Upper lobe of left lung (tissue), 4 donors: ENCODE measurements around the gene FERMT1.

Experiments used
- CTCF ChIP-seq, 6 experiments: fragments of 450-650 bp in 4 of 6; fragments of 200-600 bp in 2 of 6; sonication (generic) in 2 of 6; IDR thresholded peaks; one replicate each; pipeline ENCODE4 v1.5.1; 2016 to 2019; ENCODE audit warnings: antibody characterized with exemption in 6 of 6
- EP300 ChIP-seq, 4 donors: sonication (generic); formaldehyde crosslinking; IDR thresholded peaks; one replicate each; pipeline ENCODE4 v1.5.1; 2017; ENCODE audit warnings: antibody characterized with exemption in 4 of 4, control low read depth in 2 of 4
- POLR2A ChIP-seq, 4 donors: fragments of 450-650 bp; IDR thresholded peaks; one replicate each; pipeline ENCODE4 v1.5.1; 2016 to 2017; ENCODE audit warnings: antibody characterized with exemption in 4 of 4, mild to moderate bottlenecking in 2 of 4
- POLR2AphosphoS5 ChIP-seq, 2 donors: sonication (generic); formaldehyde crosslinking; IDR thresholded peaks; one replicate each; pipeline ENCODE4 v1.5.1; 2017; ENCODE audit warnings: antibody characterized with exemption in 2 of 2

- TF ChIP-seq POLR2A (IDR thresholded peaks at IDR 0.05) = no peak
- TF ChIP-seq EP300 (IDR thresholded peaks at IDR 0.05) = no peak
- no peak for TF ChIP-seq CTCF (IDR thresholded peaks at IDR 0.05)
- TF ChIP-seq POLR2AphosphoS5 (IDR thresholded peaks at IDR 0.05) = no peak
Observed at GRCh38 chr20:6028818-6029217, 94.0 kb downstream of the FERMT1 start.
